Kidney (tissue), 14 donors: ENCODE measurements around the gene FLII. TPM values are rescaled to one million over a fixed set of nuclear protein-coding genes. Genes with fewer than 3 reads are reported as not detected.

Experiments used
- DNase-seq, 5 donors: peaks; one replicate each; pipeline ENCODE4 v3.0.0-alpha.2; 2013 to 2020
- FAIRE-seq: peaks from 2 replicates; lab custom pipeline; 2012; peaks lifted over from hg19 to GRCh38; lab: Jason Lieb, UNC
- H3K27ac ChIP-seq, 2 donors: one replicate each; pipeline ENCODE4 v1.7.0; 2013; ENCODE audit warnings: low read depth in 2 of 2, low read length in 2 of 2, inconsistent platforms in 1 of 2
- H3K27me3 ChIP-seq: one replicate; pipeline ENCODE4 v1.7.1; 2013; ENCODE audit warnings: low read length, inconsistent platforms; ENCODE audit not compliant: control insufficient read depth, insufficient read depth
- H3K36me3 ChIP-seq, 3 donors: one replicate each; pipeline versions ENCODE4 v1.7.0 to v1.7.1; 2013; ENCODE audit warnings: low read length in 3 of 3, control low read depth in 1 of 3, inconsistent platforms in 1 of 3; ENCODE audit not compliant: insufficient read depth in 3 of 3, control insufficient read depth in 2 of 3
- H3K4me1 ChIP-seq, 3 donors: one replicate each; pipeline versions ENCODE4 v1.7.0 to v1.7.1; 2013; ENCODE audit warnings: low read length in 3 of 3, inconsistent platforms in 1 of 3, low read depth in 1 of 3; ENCODE audit not compliant: control insufficient read depth in 2 of 3, insufficient read depth in 2 of 3
- H3K4me3 ChIP-seq, 3 donors: one replicate each; pipeline versions ENCODE4 v1.7.0 to v1.8.1; 2013; ENCODE audit warnings: low read length in 3 of 3, control low read depth in 1 of 3, inconsistent platforms in 1 of 3
- H3K9ac ChIP-seq, 3 donors: one replicate each; pipeline versions ENCODE4 v1.7.0 to v1.7.1; 2013; ENCODE audit warnings: low read length in 3 of 3, control low read depth in 1 of 3, inconsistent platforms in 1 of 3
- H3K9me3 ChIP-seq, 3 donors: one replicate each; pipeline versions ENCODE4 v1.7.0 to v1.7.1; 2013; ENCODE audit warnings: low read length in 3 of 3, control low read depth in 1 of 3, inconsistent platforms in 1 of 3; ENCODE audit not compliant: control insufficient read depth in 2 of 3, insufficient read depth in 1 of 3
- CTCF ChIP-seq: IDR thresholded peaks from 3 replicates; pipeline ENCODE4 v1.5.1; 2012; ENCODE audit warnings: mild to moderate bottlenecking, moderate library complexity, borderline replicate concordance; ENCODE audit not compliant: insufficient read depth; ENCODE audit errors: extremely low read depth
- intact Hi-C: fragments of 100-400 bp; cut with DNase I; formaldehyde crosslinking; loops from one replicate; pipeline ENCODE4 v1.11.1; 2022
- polyA plus RNA-seq: library from polyadenylated mRNA; stranded (reverse); fragments of 350-450 nt; fragmentation: Illumina TruSeq; extraction: RNeasy Lipid Tissue Mini Kit (QIAGEN cat#74804); gene quantifications from one replicate; pipeline ENCODE4 v1.2.3, GENCODE V29; 2014; ENCODE audit warnings: low read depth, low replicate concordance; ENCODE audit not compliant: insufficient read depth
- total RNA-seq: library from RNA; stranded (reverse); fragmentation: NEBNext Ultra II Directional; extraction: Animal tissue kit (Norgen Biotek cat#: 25700); gene quantifications from one replicate; pipeline ENCODE4 v1.2.1, GENCODE V29; 2021
- donor health status: control.
- donor health status: control.
- donor health status: control.
- donor health status: control.
- donor health status: control.
- donor health status: DM: yes; HTN: yes; CAD: no.
- donor health status: Normal renal cell carcinoma (clear cell type).

The FLII gene
- total and polyA plus RNA-seq, 2 donors from 2014 or later: 139 to 301 TPM

- H3K4me3 ChIP-seq: no peak overlapping the region
- H3K27ac ChIP-seq: no peak overlapping the region
- peaks cover 0 to 10% (median 0%) of the 10 kb centered on the region in 3 donors for H3K4me1 ChIP-seq
- DNase-seq (no peak), FAIRE-seq (no peak)
- peaks cover 0 to 57% (median 21%) of the 10 kb centered on the region in 3 donors for H3K36me3 ChIP-seq
- intact Hi-C loops: no loop called here
- TF ChIP-seq CTCF: no peak
- H3K9me3 ChIP-seq: no peaks in the 10 kb centered on the region
- no peaks in the 10 kb centered on the region for H3K27me3 ChIP-seq
- no peak overlapping the region for H3K9ac ChIP-seq
Measured at GRCh38 chr17:18246109-18246725, 12.3 kb downstream of the FLII start.

- Histone ChIP-seq H3K9ac (no peak overlapping the region), H3K4me1 (peaks cover 0 to 10% (median 0%) of the 10 kb centered on the region in 3 donors), H3K27me3 (no peaks in the 10 kb centered on the region), H3K9me3 (no peaks in the 10 kb centered on the region), H3K36me3 (peaks cover 0 to 47% (median 21%) of the 10 kb centered on the region in 3 donors), H3K4me3 (no peak overlapping the region), H3K27ac (no peak overlapping the region)
- intact Hi-C loops: no loop called here
- TF ChIP-seq CTCF: no peak
- FAIRE-seq (no peak), DNase-seq (no peak)
Measured at GRCh38 chr17:18245038-18245776, 13.3 kb downstream of the FLII start.

- Histone ChIP-seq H3K27ac (no peak overlapping the region), H3K9ac (no peak overlapping the region), H3K9me3 (no peaks in the 10 kb centered on the region), H3K27me3 (no peaks in the 10 kb centered on the region), H3K4me3 (no peak overlapping the region), H3K36me3 (peaks cover 0 to 17% (median 11%) of the 10 kb centered on the region in 3 donors), H3K4me1 (no peaks in the 10 kb centered on the region)
- DNase-seq (no peak), FAIRE-seq (no peak)
- TF ChIP-seq CTCF: no peak
- intact Hi-C loops: no loop called here
Measured at GRCh38 chr17:18241229-18241871, 17.2 kb downstream of the FLII start.
